GM21529 (cell line): ENCODE measurements around the gene RGMA.

Experiments
- ATAC-seq: cut with Tn5 transposase; IDR thresholded peaks from one replicate; pipeline ENCODE4 v1.9.1; 2021; ENCODE audit not compliant: unreplicated experiment

The RGMA gene

DNA sequence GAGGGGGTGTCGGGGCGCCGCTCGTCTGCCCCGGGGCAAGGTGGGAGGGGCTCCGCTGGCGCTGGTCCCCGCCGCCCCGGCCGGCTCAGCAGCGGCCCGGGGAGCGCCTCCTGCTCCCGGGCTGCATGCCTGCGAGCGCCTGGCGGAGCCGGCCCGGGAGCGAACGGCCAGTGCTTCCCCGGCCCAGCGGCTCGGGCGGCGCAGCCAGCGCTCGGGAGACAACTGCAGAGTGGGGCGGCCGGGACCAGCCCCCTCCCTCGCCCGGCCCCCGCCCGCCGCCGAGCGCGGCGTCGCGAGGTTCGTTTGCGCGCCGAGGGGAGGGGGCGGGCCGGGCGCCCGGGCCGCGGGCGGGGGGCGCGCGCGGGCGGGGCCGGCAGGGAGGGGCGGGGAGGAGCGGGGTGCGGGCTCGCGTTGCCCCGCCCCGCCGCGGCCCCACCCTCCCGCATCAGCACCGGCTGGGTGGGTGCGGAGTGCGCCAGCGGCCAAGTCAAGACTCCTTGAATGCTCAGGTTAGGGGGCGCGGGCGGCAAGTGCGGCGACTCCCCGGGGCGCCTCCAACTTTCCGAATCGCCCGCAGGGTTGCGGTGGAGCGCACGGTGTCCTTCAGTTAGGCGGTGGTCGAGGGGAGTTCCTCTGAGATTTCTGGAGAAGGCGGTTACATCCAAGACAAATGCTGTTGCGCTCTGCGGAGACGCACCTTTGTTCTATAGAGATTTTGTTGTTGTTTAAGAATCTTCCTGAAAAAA is at the start of gene RGMA:
RGMA (minus strand) TSS at position 231 of the 746 bp plus-strand sequence. CDS start 279 bp downstream, outside the sequence.
- no peak for ATAC-seq

DNA sequence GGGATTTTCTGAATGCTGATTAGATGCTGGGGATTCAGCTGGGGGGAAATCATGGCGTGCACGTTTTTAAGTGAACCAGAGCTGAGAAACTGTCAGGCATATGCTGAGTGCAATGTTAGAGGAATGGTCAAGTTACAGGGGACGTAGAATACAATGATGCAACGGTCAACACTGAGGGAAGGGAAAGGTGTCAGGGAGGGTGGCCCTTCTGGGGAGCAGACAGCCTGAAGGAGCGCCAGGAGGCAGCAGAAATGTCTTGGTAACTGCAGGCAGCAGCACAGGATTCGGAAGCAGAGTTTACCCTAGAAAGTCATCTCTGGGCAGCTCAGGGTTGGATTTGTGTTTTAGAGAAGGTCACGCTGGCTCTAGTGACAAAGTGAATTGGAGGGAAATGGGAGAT is 47.6 kb upstream of the RGMA start:
- ATAC-seq, result no peak

DNA sequence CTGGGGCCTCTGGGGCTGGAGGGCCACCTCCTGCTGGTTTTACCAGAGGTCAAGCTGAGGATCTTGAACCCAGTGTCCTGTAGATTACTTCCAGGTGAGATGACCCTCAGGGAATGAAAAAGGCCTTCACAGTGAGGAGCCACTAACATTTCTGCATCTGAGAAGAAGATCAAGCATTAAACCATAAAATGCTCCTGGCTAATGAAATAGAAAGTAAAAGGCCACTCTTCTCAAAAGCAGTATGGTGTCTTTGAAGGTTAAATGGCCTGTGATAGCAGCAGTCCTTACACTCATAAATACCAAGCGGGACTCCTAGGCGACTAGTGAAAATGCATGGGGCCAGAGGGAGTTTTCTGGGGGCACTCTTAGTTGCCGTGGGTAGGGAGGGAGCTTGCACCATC is 47.0 kb upstream of the RGMA start:
- no peak for ATAC-seq

GRCh38 chr15:93135459-93135858 is 46.4 kb upstream of the RGMA start:
- ATAC-seq, result no peak

GRCh38 chr15:93131485-93132095 is 42.6 kb upstream of the RGMA start:
- ATAC-seq, result no peak

GRCh38 chr15:93129702-93130488 is 40.9 kb upstream of the RGMA start:
- no peak for ATAC-seq

DNA sequence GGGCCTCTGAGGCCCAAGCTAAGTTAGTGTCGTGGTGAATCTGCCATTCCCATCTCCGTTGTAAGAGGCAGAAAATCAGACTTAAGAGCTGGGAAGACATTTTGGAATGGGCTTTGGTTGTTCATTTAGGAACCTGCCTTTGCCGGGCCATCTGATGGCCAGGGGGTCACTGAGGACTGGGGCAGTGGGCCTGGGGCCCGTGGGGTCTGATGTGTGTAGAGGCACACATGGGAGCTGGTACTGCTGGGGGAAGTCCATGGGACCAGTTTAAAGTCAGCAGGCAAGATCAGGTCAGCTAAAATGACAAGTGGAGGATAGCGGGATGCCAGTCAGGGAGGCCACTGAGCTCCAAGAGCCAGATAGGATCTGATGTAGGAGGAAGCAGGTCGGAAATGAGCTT is 38.3 kb upstream of the RGMA start:
- ATAC-seq, result no peak

DNA sequence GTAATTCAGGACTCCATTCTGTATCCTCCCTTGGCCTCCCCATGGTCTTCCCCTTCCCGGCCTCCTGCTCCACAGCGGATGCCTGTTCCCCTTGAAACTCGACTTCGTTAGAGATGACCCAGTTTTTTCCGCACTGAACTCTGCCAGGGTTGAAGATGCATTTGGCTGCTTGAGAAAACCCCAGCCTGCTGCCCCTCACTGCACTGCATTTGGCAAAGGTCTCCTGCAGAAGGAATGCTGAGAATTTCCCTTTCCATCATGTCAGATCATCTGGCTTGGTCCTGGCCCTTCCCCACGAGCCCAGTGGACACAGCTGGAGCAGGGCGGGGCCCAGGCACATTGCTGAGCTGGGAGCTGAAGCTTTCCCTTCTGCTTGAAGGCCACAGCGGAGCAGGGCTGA is 37.6 kb upstream of the RGMA start:
- ATAC-seq, result no peak

- no peak for ATAC-seq
Measured at GRCh38 chr15:93126148-93126547, 37.1 kb upstream of the RGMA start.

DNA sequence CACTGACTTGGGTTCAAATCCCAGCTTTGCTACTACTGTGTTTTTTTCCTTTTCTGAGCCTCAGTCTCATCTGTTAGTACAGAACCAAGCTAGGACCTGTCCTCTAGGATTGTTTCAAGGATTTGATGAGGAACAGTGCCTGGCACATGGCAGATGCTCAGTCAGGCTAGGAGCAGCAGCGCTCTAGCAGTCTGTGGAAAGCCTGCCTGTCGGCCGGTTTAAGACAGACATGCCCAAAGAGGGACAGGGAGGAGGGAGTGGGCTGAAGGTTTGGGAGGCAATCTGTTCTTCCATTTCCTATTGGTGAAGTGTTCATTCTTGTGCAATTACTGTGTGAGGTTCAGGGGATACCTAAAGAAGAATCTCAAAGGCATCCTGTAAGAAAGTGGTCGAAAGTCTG is 35.1 kb upstream of the RGMA start:
- ATAC-seq, result no peak

- no peak for ATAC-seq
Measured at GRCh38 chr15:93121973-93122910, 33.2 kb upstream of the RGMA start.

DNA sequence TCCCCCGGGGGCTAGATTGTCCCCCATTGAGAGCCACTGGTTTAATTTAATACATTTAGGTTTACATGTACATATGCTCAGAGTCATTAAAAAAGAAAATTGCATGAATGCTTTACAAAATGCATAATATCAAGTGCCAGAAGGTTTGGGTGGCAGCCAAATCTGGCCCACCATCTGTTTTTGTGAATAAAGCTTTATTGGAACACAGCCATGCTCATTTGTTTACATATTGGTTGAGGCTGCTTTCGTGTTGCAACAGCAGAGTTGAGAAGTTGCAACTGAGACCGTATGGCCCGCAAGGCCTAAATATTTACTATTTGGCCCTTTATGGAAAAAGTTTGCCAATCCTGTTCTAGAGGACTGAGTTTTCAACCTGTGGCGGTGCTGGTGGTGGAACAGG is 32.1 kb upstream of the RGMA start:
- no peak for ATAC-seq

- no peak for ATAC-seq
Measured at GRCh38 chr15:93118904-93119303, 29.9 kb upstream of the RGMA start.

DNA sequence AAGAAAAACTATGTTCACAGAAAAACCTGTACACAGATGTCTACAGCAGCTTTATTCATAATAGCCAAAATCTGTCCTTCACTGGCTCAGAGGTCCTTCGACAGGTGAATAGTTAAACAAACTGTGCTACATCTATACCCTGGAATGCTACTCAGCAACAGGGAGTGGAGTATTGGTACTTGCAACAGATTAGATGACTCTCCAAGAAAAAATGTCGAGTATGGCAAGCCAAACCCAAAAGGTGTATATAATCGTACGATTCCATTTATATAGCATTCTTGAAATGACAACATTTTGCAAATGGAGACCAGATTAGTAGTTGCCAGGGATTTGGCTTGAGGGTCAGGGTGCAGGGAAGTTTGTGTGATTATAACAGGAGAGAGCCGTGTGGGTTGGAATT is 22.4 kb upstream of the RGMA start:
- no peak for ATAC-seq

GRCh38 chr15:93110502-93111040 is 21.6 kb upstream of the RGMA start:
- no peak for ATAC-seq

DNA sequence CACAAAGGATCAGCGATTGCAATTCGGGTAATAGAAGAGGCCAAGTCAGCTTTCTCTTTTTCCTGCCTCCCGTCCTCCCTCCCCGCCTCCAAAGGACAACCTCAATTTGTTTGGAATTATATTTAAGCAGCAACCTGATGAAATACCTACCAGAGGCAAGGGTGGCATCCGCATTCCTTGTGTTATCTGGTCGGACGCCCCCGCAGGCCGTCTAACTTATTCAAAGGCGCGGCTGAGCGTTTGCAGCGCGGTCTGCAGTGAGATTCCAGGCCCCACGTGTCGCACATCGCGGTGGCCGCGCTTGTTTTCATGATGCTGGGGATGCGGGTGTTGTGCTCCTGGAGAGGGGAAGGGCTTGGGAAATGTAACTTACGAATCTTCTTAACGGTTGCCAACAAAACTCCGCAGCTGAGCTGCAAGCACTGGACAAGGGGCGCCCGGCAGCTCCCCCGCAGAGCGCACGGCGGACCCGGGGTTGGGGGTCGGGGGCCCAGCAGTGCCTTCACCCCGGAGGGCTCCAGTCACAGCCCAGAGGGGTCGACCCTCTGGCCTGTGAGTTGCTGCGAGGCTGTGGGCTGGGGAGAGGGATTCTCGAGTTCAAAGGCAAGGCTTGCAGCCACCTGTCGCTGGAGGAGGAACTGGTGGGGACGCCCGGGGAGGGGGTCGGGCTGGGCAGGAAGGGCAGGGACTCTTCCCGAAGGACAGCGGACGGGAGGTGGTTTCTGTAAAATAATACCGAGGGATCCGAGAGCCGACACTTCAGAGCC is 20.5 kb upstream of the RGMA start:
- ATAC-seq, result no peak

- no peak for ATAC-seq
Measured at GRCh38 chr15:93107646-93108045, 18.6 kb upstream of the RGMA start.

DNA sequence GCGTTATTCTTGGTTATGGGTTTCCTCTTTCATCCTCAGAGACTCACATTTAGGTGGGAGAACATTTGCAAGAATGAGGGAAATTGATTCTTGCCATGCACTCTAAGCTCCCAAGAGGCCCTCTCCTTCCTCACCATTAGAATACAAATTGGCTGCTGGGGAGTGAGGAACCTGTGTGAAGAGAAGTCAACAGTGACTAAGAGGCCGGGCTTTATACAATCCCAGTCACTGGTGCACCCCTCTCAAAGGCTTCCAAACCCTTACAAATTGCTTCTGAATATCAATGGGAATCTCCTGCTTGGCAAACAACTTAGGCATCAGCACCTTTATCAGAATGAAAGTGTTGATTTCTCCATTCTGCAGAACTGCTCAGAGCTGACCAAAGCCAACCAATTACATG is 16.5 kb upstream of the RGMA start:
- no peak for ATAC-seq

- ATAC-seq, result no peak
Measured at GRCh38 chr15:93103823-93104222, 14.8 kb upstream of the RGMA start.

DNA sequence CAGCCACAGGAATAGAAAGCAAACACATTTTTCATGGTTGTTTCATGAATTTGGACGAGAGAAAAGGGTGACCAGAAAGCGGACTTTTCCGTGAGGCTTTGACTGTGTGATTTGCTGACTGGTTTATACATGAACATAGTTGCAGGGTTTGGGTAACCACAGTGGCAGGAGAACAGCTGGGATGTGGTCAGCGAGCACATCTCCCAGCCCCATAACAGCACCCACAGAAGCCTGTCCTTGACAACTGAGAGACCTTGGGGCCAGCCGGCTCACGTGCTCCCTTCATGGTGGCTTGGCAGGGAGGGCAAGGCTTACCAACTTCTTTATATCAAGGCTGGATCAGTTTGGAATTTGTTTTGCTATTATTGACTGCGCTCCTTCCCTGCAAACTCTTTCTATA is 13.2 kb upstream of the RGMA start:
- ATAC-seq, result no peak
